ENCODE measurements around the gene ATP6V0B. TPM values are rescaled to one million over a fixed set of nuclear protein-coding genes. Genes with fewer than 3 reads are reported as not detected.

The ATP6V0B gene
- polyA plus RNA-seq, 2 of the 4 experiments (the other 2 are of a cell fraction) = 97.0 to 101 TPM

- TF ChIP-seq NR3C1 (IDR thresholded peaks at IDR 0.05) = no peak
These were observed 23.5 kb upstream of the ATP6V0B start (continued) for GRCh38 chr1:43951021-43951985.

DNA sequence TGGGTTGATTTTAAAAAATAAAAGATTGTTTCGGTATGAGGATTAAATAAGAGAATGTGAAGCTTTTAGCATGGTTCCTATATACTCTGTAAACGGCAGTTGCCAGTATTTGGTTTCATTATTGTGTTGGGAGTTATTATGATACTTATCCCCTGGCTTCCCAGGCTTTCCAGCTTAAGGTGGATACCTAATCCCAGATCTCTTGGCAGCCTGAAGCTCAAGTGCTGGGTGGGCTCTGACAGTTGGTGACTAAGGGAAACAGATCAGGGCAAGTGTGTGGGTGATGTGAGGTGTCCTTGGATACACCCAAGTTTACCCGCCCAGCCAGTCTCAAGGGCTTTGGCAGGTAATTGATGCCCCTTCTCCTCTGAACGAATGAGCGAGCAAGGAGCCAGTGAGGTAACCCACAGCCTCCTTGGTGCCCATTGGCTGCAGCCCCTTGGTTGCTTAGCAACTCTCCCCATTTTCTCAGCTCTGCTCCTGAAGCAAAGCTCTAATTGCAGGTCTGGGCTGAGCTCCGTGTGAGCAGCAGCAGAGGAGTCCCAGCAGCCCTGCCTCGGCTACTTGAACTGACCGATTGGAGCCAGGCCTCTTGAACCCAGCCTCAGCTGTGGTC is 21.9 kb upstream of the ATP6V0B start:
- no peaks in the 10 kb centered on the region for H3K9me3 ChIP-seq
- no peak for TF ChIP-seq CBX2 (IDR thresholded peaks at IDR 0.05; ENCODE audit: borderline replicate concordance, low read depth)
- no peak overlapping the region for H3K27ac ChIP-seq
- H3K4me1 ChIP-seq = peaks cover 6% of the 10 kb centered on the region; the same call in 1 of the 3 replicates
- CTCF ChIA-PET = interaction anchor here (0.8 to 1.6 kb wide), 3 partner anchors 18 to 190 kb away, joined by 3 to 6 read pairs (median 6); no protein-coding TSS in a partner anchor
- no peak for FAIRE-seq
- no peak overlapping the region for H3K4me3 ChIP-seq
- POLR2A ChIA-PET = no interaction called here
- H3K4me2 ChIP-seq = no peak overlapping the region
- no peak for DNase-seq (ENCODE audit: low read depth in 1 of 2, low spot score in 1 of 2)
- no peak for ATAC-seq
- WGBS (ENCODE audit: missing lambda C conversion rate) = 90% methylated on average over 8 of the region's 8 CpGs

- no peak for TF ChIP-seq SMC3 (IDR thresholded peaks at IDR 0.05)
- no peak for TF ChIP-seq RNF2 (IDR thresholded peaks at IDR 0.05; ENCODE audit: borderline replicate concordance, low read depth)
- ATAC-seq (no peak), DNase-seq (ENCODE audit: low read depth in 1 of 2, low spot score in 1 of 2) (no peak), FAIRE-seq (no peak)
- POLR2A ChIA-PET = interaction anchor here (1.1 kb wide), 1 partner anchor 17 kb away, joined by 3 read pairs; the partner anchor contains the start of gene DPH2
- Histone ChIP-seq H3K27ac (no peak overlapping the region), H3K9me3 (no peaks in the 10 kb centered on the region), H3K4me3 (no peak overlapping the region), H3K4me2 (no peak overlapping the region), H3K4me1 (peaks cover under 1% of the 10 kb centered on the region; the same call in 1 of the 3 replicates)
- 70% methylated on average over 3 of the region's 3 CpGs for WGBS (ENCODE audit: missing lambda C conversion rate)
- CTCF ChIA-PET = interaction anchor here (0.6 to 1.6 kb wide), 4 partner anchors 19 to 190 kb away, joined by 3 to 6 read pairs (median 4); no protein-coding TSS in a partner anchor
These were observed 21.4 kb upstream of the ATP6V0B start for GRCh38 chr1:43953361-43953760.

GRCh38 chr1:43954036-43954435 is 20.7 kb upstream of the ATP6V0B start:
- no peak for ATAC-seq
- Histone ChIP-seq H3K27ac (no peak overlapping the region), H3K4me1 (no peaks in the 10 kb centered on the region; the same call in 2 of the 3 replicates), H3K4me3 (no peak overlapping the region), H3K9me3 (no peaks in the 10 kb centered on the region), H3K4me2 (no peak overlapping the region)
- TF ChIP-seq EHF (CRISPR knock-in tag; IDR thresholded peaks at IDR 0.05) (no peak), SMC3 (IDR thresholded peaks at IDR 0.05) (no peak), KDM1A (IDR thresholded peaks at IDR 0.05; ENCODE audit: low read depth) (no peak), HOXB13 (CRISPR knock-in tag; IDR thresholded peaks at IDR 0.05; ENCODE audit: low read depth) (no peak), ZSCAN20 (CRISPR knock-in tag; IDR thresholded peaks at IDR 0.05) (no peak), CHD4 (IDR thresholded peaks at IDR 0.05; ENCODE audit: borderline replicate concordance) (no peak), MAFK (IDR thresholded peaks at IDR 0.05; ENCODE audit: partially characterized antibody) (no peak), BHLHE40 (IDR thresholded peaks at IDR 0.05; ENCODE audit: low read depth, low read length) (no peak), FOSB (CRISPR knock-in tag; IDR thresholded peaks at IDR 0.05) (no peak), JUNB (IDR thresholded peaks at IDR 0.05) (no peak), RARB (CRISPR knock-in tag; IDR thresholded peaks at IDR 0.05) (no peak), NR3C1 (IDR thresholded peaks at IDR 0.05) (no peak), JUN (IDR thresholded peaks at IDR 0.05) (no peak)
- TF ChIP-seq, protein P1, sequence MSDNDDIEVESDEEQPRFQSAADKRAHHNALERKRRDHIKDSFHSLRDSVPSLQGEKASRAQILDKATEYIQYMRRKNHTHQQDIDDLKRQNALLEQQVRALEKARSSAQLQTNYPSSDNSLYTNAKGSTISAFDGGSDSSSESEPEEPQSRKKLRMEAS (IDR thresholded peaks at IDR 0.05) = no peak
- TF ChIP-seq, protein P2, sequence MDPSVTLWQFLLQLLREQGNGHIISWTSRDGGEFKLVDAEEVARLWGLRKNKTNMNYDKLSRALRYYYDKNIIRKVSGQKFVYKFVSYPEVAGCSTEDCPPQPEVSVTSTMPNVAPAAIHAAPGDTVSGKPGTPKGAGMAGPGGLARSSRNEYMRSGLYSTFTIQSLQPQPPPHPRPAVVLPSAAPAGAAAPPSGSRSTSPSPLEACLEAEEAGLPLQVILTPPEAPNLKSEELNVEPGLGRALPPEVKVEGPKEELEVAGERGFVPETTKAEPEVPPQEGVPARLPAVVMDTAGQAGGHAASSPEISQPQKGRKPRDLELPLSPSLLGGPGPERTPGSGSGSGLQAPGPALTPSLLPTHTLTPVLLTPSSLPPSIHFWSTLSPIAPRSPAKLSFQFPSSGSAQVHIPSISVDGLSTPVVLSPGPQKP (IDR thresholded peaks at IDR 0.05; ENCODE audit: low read depth, low read length) = no peak
- no peak for FAIRE-seq
- WGBS (ENCODE audit: missing lambda C conversion rate) = 82% methylated on average over 4 of the region's 5 CpGs
- no peak for DNase-seq (ENCODE audit: low read depth in 1 of 2, low spot score in 1 of 2)
- ChIA-PET CTCF (interaction anchor here (0.6 to 1.9 kb wide), 5 partner anchors 8 to 191 kb away, joined by 3 to 6 read pairs (median 5); no protein-coding TSS in a partner anchor), POLR2A (interaction anchor here (1.1 kb wide), 1 partner anchor 16 kb away, joined by 3 read pairs; the partner anchor contains the start of gene DPH2)

Data from A549 (cell line).